ENCODE data around the gene SHLD1. TPM values are rescaled to one million over a fixed set of nuclear protein-coding genes. Genes with fewer than 3 reads are reported as not detected.

Gene SHLD1
- total RNA-seq, 1 experiment from 2014 or later, result 6.7 TPM

DNA sequence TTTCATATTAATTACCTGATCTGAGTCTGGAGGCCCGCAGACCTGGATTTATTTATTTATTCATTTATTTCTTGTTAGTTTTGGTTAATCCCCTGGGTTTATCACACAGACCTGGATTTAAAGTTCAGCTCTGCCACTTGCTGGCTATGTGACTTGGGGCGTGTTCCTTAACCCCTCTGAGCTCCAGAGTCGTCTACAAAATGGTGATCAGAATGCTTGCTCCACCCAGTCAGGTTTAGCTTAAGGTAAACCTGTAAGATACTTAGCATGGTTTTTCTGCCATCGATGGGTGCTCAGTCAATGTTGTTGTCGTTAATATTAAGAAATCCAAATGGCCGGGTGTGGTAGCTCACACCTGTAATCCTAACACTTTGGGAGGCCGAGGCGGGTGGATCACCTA lies 23.4 kb downstream of the SHLD1 start:
- Histone ChIP-seq H3K9ac (ENCODE audit: extremely low read depth, insufficient read length, low read length) (no peak overlapping the region), H3K27me3 (ENCODE audit: insufficient read depth, low read length) (no peaks in the 10 kb centered on the region), H4K5ac (ENCODE audit: insufficient read length, low read depth, low read length) (no peak overlapping the region), H2BK20ac (ENCODE audit: low read depth, low read length, poor library complexity, severe bottlenecking) (no peak overlapping the region), H3K23ac (ENCODE audit: insufficient read length, low read depth, low read length) (no peak overlapping the region), H2BK15ac (ENCODE audit: low read depth, low read length) (no peak overlapping the region), H3K79me1 (ENCODE audit: insufficient read depth, low read depth, low read length, poor library complexity, severe bottlenecking) (no peaks in the 10 kb centered on the region), H3K23me2 (ENCODE audit: insufficient read length, low read depth, low read length, poor library complexity, severe bottlenecking) (no peaks in the 10 kb centered on the region), H2BK5ac (ENCODE audit: insufficient read length, low read length) (no peak overlapping the region), H3K18ac (ENCODE audit: insufficient read length, low read depth, low read length) (no peak overlapping the region), H3K4ac (ENCODE audit: low read depth, low read length) (no peak overlapping the region), H3K4me2 (ENCODE audit: insufficient read depth, insufficient read length, low read length) (no peak overlapping the region), H3K9me3 (ENCODE audit: control insufficient read depth, low read depth, low read length) (no peaks in the 10 kb centered on the region), H3T11ph (ENCODE audit: low read length) (no peak overlapping the region), H3K14ac (ENCODE audit: insufficient read depth, low read length) (no peak overlapping the region), H2BK120ac (ENCODE audit: low read depth, low read length, poor library complexity, severe bottlenecking) (no peak overlapping the region), H3K27ac (ENCODE audit: insufficient read length, low read depth, low read length) (no peak overlapping the region), H2AFZ (ENCODE audit: low read length) (no peak overlapping the region), H3K79me2 (ENCODE audit: insufficient read depth, low read length) (no peaks in the 10 kb centered on the region), H4K91ac (ENCODE audit: insufficient read length, low read depth, low read length) (no peak overlapping the region), H3K4me1 (ENCODE audit: insufficient read depth, low read length) (no peaks in the 10 kb centered on the region), H2AK5ac (ENCODE audit: insufficient read length, low read length) (no peak overlapping the region), H2BK12ac (ENCODE audit: insufficient read length, low read depth, low read length) (no peak overlapping the region), H3K56ac (ENCODE audit: insufficient read length, low read depth, low read length) (no peak overlapping the region), H4K8ac (replicated peaks; ENCODE audit: insufficient read length, low read depth, low read length) (no peak overlapping the region), H4K20me1 (ENCODE audit: control insufficient read depth, insufficient read depth, insufficient read length) (no peaks in the 10 kb centered on the region)
- H3K36me3 Mint-ChIP-seq (ENCODE audit: insufficient read depth in 1 of 3, low read depth in 3 of 3), result peaks cover 0 to 21% (median 13%) of the 10 kb centered on the region in 3 experiments; a peak in 5 of 7 replicates
- no peak for DNase-seq
- WGBS (ENCODE audit: extremely low coverage, insufficient read length, low lambda C conversion rate), result no CpG with 5 or more reads among the region's 8 CpGs
- H3K9me3 Mint-ChIP-seq, result no peaks in the 10 kb centered on the region
- no peak overlapping the region for H3K4me3 Mint-ChIP-seq
- peaks cover 9 to 13% of the 10 kb centered on the region in 2 experiments for H3K4me1 Mint-ChIP-seq
- peak overlapping the region in 2 of 3 experiments; percentile 55 to 70; a peak in 1 of 7 replicates for H3K27ac Mint-ChIP-seq
- no peak for TF ChIP-seq CTCF (conservative IDR thresholded peaks at IDR 0.05)
- no peaks in the 10 kb centered on the region for H3K27me3 Mint-ChIP-seq (ENCODE audit: low read depth)

Measured in H9 (cell line).